ENCODE measurements around the gene USP17L5.
"Not testable (repeated sequence)": the region's sequence is repeated elsewhere in the genome, so short reads cannot be mapped to it uniquely, and the experiment has no call there.

The USP17L5 gene

GRCh38 chr4:9339103-9339502, at the start of gene USP17L5:
Gene USP17L5 (plus strand): TSS chr4:9339403. CDS start chr4:9339403, 0 bp downstream.
- not testable (repeated sequence) for DNase-seq

GRCh38 chr4:9324191-9324590, 15.0 kb upstream of the USP17L5 start:
- not testable (repeated sequence) for DNase-seq

- DNase-seq, result not testable (repeated sequence)
Measured at GRCh38 chr4:9324865-9325264, 14.3 kb upstream of the USP17L5 start, which contains the start of gene USP17L24. Gene USP17L24 (plus strand): TSS chr4:9325165. CDS start chr4:9325165, 0 bp downstream.

GRCh38 chr4:9329611-9330010, 9.6 kb upstream of the USP17L5 start, which contains the start of gene USP17L25:
Gene USP17L25 (plus strand): TSS chr4:9329911. CDS start chr4:9329911, 0 bp downstream.
- not testable (repeated sequence) for DNase-seq

- not testable (repeated sequence) for DNase-seq
Measured at GRCh38 chr4:9334358-9334757, 4.8 kb upstream of the USP17L5 start, which contains the start of gene USP17L26. Gene USP17L26 (plus strand): TSS chr4:9334658. CDS start chr4:9334658, 0 bp downstream.

GRCh38 chr4:9343848-9344247, 4.6 kb downstream of the USP17L5 start, which contains the start of gene USP17L27:
Gene USP17L27 (plus strand): TSS chr4:9344148. CDS start chr4:9344148, 0 bp downstream.
- DNase-seq, result not testable (repeated sequence)

GRCh38 chr4:9348593-9348992, 9.4 kb downstream of the USP17L5 start, which contains the start of gene USP17L28:
Gene USP17L28 (plus strand): TSS chr4:9348893. CDS start chr4:9348893, 0 bp downstream.
- not testable (repeated sequence) for DNase-seq

GRCh38 chr4:9350866-9351265, 11.7 kb downstream of the USP17L5 start:
- DNase-seq, result not testable (repeated sequence)

GRCh38 chr4:9353338-9353737, 14.1 kb downstream of the USP17L5 start, which contains the start of gene USP17L29:
Gene USP17L29 (plus strand): TSS chr4:9353638. CDS start chr4:9353638, 0 bp downstream.
- DNase-seq, result not testable (repeated sequence)

GRCh38 chr4:9362829-9363228, 23.6 kb downstream of the USP17L5 start, which contains the start of gene USP17L30:
Gene USP17L30 (plus strand): TSS chr4:9363129. CDS start chr4:9363129, 0 bp downstream.
- DNase-seq, result not testable (repeated sequence)

- DNase-seq, result not testable (repeated sequence)
Measured at GRCh38 chr4:9379881-9380280, 40.7 kb downstream of the USP17L5 start.

- not testable (repeated sequence) for DNase-seq
Measured at GRCh38 chr4:9381012-9381534, 41.9 kb downstream of the USP17L5 start.

- DNase-seq, result no peak
Measured at GRCh38 chr4:9384126-9384525, 44.9 kb downstream of the USP17L5 start.

- not testable (repeated sequence) for DNase-seq
Measured at GRCh38 chr4:9389001-9389400, 49.8 kb downstream of the USP17L5 start.
